ENCODE data around the gene BEAN1. TPM values are rescaled to one million over a fixed set of nuclear protein-coding genes. Genes with fewer than 3 reads are reported as not detected.

Gene BEAN1
- total RNA-seq, 1 experiment from 2014 or later: not detected

GRCh38 chr16:66387817-66388332 lies 39.2 kb upstream of the BEAN1 start:
- Histone ChIP-seq H3K27ac (no peak overlapping the region), H3K9me3 (replicated peaks) (no peaks in the 10 kb centered on the region), H3K27me3 (replicated peaks) (no peaks in the 10 kb centered on the region), H3K36me3 (no peaks in the 10 kb centered on the region), H3K4me3 (no peak overlapping the region), H3K4me1 (replicated peaks) (peaks cover 9% of the 10 kb centered on the region)
- peak in 1 of 2 experiments; percentile 26 for DNase-seq (ENCODE audit: low read depth in 1 of 2, low spot score in 2 of 2)

GRCh38 chr16:66388350-66389139 lies 38.5 kb upstream of the BEAN1 start:
- Histone ChIP-seq H3K27me3 (replicated peaks) (no peaks in the 10 kb centered on the region), H3K27ac (no peak overlapping the region), H3K4me3 (no peak overlapping the region), H3K4me1 (replicated peaks) (peaks cover 3% of the 10 kb centered on the region), H3K36me3 (no peaks in the 10 kb centered on the region), H3K9me3 (replicated peaks) (no peaks in the 10 kb centered on the region)
- peak in 1 of 2 experiments; percentile 11 for DNase-seq (ENCODE audit: low read depth in 1 of 2, low spot score in 2 of 2)

- Histone ChIP-seq H3K9me3 (replicated peaks) (no peaks in the 10 kb centered on the region), H3K4me3 (no peak overlapping the region), H3K27ac (no peak overlapping the region), H3K27me3 (replicated peaks) (no peaks in the 10 kb centered on the region), H3K4me1 (replicated peaks) (no peaks in the 10 kb centered on the region), H3K36me3 (no peaks in the 10 kb centered on the region)
- DNase-seq (ENCODE audit: low read depth in 1 of 2, low spot score in 2 of 2): peak in 1 of 2 experiments; percentile 25
Measured at GRCh38 chr16:66389256-66390176, 37.6 kb upstream of the BEAN1 start.

- H3K9me3 ChIP-seq (replicated peaks): no peaks in the 10 kb centered on the region
- H3K4me1 ChIP-seq (replicated peaks): no peaks in the 10 kb centered on the region
- peak in 1 of 2 experiments; percentile 33 for DNase-seq (ENCODE audit: low read depth in 1 of 2, low spot score in 2 of 2)
- H3K36me3 ChIP-seq: no peaks in the 10 kb centered on the region
- no peak overlapping the region for H3K4me3 ChIP-seq
- H3K27me3 ChIP-seq (replicated peaks): no peaks in the 10 kb centered on the region
- H3K27ac ChIP-seq: no peak overlapping the region
Measured at GRCh38 chr16:66390346-66391108, 36.6 kb upstream of the BEAN1 start.

DNA sequence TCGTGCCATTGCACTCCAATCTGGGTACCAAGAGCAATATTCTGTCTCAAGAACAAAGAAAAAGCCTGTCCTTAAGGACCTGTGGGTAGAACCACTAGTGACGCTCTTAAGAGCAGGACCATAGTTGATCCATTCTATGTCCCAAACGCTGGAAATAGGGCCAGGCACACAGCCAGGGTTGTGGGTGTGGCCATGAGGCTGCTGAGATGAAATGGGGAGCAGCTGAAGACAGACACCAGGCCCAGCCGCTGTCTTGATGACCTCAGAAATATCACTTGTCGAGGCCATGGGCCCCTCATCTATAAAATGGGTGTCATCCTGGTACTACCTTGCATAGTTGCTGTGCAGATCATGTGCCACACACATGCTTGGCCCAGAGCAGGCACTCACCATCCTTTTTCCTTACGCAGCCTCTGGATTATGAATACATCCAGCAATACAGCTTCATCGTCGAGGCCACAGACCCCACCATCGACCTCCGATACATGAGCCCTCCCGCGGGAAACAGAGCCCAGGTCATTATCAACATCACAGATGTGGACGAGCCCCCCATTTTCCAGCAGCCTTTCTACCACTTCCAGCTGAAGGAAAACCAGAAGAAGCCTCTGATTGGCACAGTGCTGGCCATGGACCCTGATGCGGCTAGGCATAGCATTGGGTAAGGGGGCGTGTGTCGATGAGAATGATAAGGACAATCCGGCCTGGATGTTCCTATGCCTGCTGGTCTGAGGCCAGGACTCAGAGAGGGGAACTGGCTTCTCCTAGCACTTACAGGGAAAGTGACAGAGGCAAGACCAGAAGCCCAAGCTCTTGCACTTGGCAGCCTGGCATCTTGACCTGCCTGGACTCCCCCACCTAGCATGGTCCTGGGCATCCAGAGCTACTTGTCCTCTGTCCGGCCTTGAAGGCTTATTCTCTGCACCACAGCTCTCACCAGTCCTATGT lies 35.1 kb upstream of the BEAN1 start:
- no peaks in the 10 kb centered on the region for H3K36me3 ChIP-seq
- peak in 1 of 2 experiments; percentile 31 for DNase-seq (ENCODE audit: low read depth in 1 of 2, low spot score in 2 of 2)
- H3K27ac ChIP-seq: no peak overlapping the region
- H3K27me3 ChIP-seq (replicated peaks): no peaks in the 10 kb centered on the region
- H3K9me3 ChIP-seq (replicated peaks): no peaks in the 10 kb centered on the region
- no peaks in the 10 kb centered on the region for H3K4me1 ChIP-seq (replicated peaks)
- no peak overlapping the region for H3K4me3 ChIP-seq

- Histone ChIP-seq H3K27ac (no peak overlapping the region), H3K9me3 (replicated peaks) (no peaks in the 10 kb centered on the region), H3K4me1 (replicated peaks) (no peaks in the 10 kb centered on the region), H3K27me3 (replicated peaks) (no peaks in the 10 kb centered on the region; the same call in 1 of the 2 replicates), H3K36me3 (no peaks in the 10 kb centered on the region), H3K4me3 (no peak overlapping the region)
- peak in 1 of 2 experiments; percentile 14 for DNase-seq (ENCODE audit: low read depth in 1 of 2, low spot score in 2 of 2)
Measured at GRCh38 chr16:66395806-66396555, 31.1 kb upstream of the BEAN1 start.

DNA sequence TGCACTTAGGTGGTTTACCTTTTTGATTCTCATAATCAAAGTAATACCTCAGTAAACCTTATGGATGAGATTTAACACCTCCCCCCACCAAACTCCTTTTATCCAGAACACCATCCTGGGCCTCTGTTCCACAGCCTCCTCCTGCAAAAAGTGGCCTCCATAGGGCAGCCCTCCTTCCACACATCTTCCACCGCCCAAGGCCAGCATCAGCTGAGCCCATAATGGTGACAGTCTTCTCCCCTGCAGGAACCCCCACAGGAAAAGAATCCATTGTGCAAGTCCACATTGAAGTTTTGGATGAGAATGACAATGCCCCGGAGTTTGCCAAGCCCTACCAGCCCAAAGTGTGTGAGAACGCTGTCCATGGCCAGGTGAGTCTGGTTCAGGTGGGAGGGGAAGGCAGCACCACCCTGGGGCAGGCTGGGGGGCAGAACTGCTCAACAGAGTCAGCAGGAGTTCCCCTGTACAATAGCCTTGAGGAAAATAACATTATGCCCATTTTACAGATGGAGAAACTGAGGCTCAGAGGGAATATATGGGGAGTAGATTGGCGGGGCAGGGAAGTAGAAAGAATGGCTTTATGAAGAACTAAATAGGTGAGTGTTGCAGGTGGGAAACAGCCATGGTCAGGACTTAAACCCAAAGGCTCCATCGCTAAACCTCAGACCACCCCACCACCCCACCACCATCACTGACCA lies 29.2 kb upstream of the BEAN1 start:
- H3K4me1 ChIP-seq (replicated peaks): no peaks in the 10 kb centered on the region
- no peak overlapping the region for H3K27ac ChIP-seq
- DNase-seq (ENCODE audit: low read depth in 1 of 2, low spot score in 2 of 2): peak in 1 of 2 experiments; percentile 30

GRCh38 chr16:66399031-66399430 lies 28.1 kb upstream of the BEAN1 start:
- Histone ChIP-seq H3K4me3 (no peak overlapping the region), H3K9me3 (replicated peaks) (no peaks in the 10 kb centered on the region), H3K36me3 (no peaks in the 10 kb centered on the region), H3K4me1 (replicated peaks) (no peaks in the 10 kb centered on the region), H3K27me3 (replicated peaks) (no peaks in the 10 kb centered on the region; the same call in 1 of the 2 replicates), H3K27ac (no peak overlapping the region)
- DNase-seq (ENCODE audit: low read depth in 1 of 2, low spot score in 2 of 2): no peak

More for the DNA sequence above, 29.2 kb upstream of the BEAN1 start:
- Histone ChIP-seq H3K27me3 (replicated peaks) (no peaks in the 10 kb centered on the region; the same call in 1 of the 2 replicates), H3K4me3 (no peak overlapping the region), H3K36me3 (no peaks in the 10 kb centered on the region), H3K9me3 (replicated peaks) (no peaks in the 10 kb centered on the region)

DNA sequence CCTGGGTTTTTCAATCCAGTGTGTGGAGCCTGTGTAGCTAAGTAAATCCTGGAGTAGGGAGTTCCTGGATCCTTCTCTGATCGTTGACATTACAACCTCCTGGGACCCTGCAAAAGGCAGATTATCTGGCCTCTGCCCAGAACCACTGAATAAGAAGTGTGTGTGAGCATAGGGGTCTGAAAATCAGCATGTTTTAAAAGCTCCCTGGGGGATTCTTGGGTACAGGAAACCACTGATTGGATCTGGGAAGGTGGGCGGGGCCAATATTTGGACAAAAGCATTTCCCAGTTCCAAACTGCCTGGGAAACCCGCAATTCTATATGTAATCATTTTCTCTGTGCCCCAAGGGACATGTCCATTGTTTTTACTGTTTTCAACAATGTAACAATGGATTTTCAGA lies 27.2 kb upstream of the BEAN1 start:
- no peak overlapping the region for H3K27ac ChIP-seq

GRCh38 chr16:66400503-66401380 lies 26.4 kb upstream of the BEAN1 start:
- peak in 1 of 2 experiments; percentile 35 for DNase-seq (ENCODE audit: low read depth in 1 of 2, low spot score in 2 of 2)
- H3K4me3 ChIP-seq: no peak overlapping the region
- H3K27me3 ChIP-seq (replicated peaks): no peaks in the 10 kb centered on the region; the same call in 1 of the 2 replicates
- H3K9me3 ChIP-seq (replicated peaks): no peaks in the 10 kb centered on the region
- H3K27ac ChIP-seq: no peak overlapping the region
- H3K36me3 ChIP-seq: no peaks in the 10 kb centered on the region
- H3K4me1 ChIP-seq (replicated peaks): no peaks in the 10 kb centered on the region

More for the DNA sequence above, 27.2 kb upstream of the BEAN1 start:
- H3K9me3 ChIP-seq (replicated peaks): no peaks in the 10 kb centered on the region
- no peaks in the 10 kb centered on the region for H3K36me3 ChIP-seq
- H3K4me3 ChIP-seq: no peak overlapping the region
- no peaks in the 10 kb centered on the region for H3K4me1 ChIP-seq (replicated peaks)
- DNase-seq (ENCODE audit: low read depth in 1 of 2, low spot score in 2 of 2): peak in 1 of 2 experiments; percentile 47
- H3K27me3 ChIP-seq (replicated peaks): no peaks in the 10 kb centered on the region; the same call in 1 of the 2 replicates

Measured in SJSA1 (cell line).